MV-4-11 (cell line): ENCODE data around the gene MVB12B.

Experiments used
- DNase-seq: peaks from one replicate; lab custom pipeline; 2025; lab: John Stamatoyannopoulos, UW

Gene MVB12B

GRCh38 chr9:126386088-126386487, 59.5 kb downstream of the MVB12B start:
- DNase-seq, result peak; percentile 41

GRCh38 chr9:126386776-126387175, 60.1 kb downstream of the MVB12B start:
- no peak for DNase-seq

- DNase-seq, result no peak
Measured at GRCh38 chr9:126388964-126389708, 62.5 kb downstream of the MVB12B start.

GRCh38 chr9:126389992-126390391, 63.4 kb downstream of the MVB12B start:
- peak; percentile 97 for DNase-seq

- no peak for DNase-seq
Measured at GRCh38 chr9:126390923-126391322, 64.3 kb downstream of the MVB12B start.

- DNase-seq, result no peak
Measured at GRCh38 chr9:126391713-126392661, 65.4 kb downstream of the MVB12B start.

- DNase-seq, result no peak
Measured at GRCh38 chr9:126392662-126393371, 66.2 kb downstream of the MVB12B start.

GRCh38 chr9:126393876-126394275, 67.2 kb downstream of the MVB12B start:
- DNase-seq, result no peak

GRCh38 chr9:126394802-126395201, 68.2 kb downstream of the MVB12B start:
- DNase-seq, result no peak

GRCh38 chr9:126395439-126396212, 69.0 kb downstream of the MVB12B start:
- peak; percentile 32 for DNase-seq

GRCh38 chr9:126397056-126397455, 70.4 kb downstream of the MVB12B start:
- no peak for DNase-seq

GRCh38 chr9:126398403-126399058, 71.9 kb downstream of the MVB12B start:
- DNase-seq, result peak; percentile 26

- DNase-seq, result no peak
Measured at GRCh38 chr9:126399251-126399650, 72.6 kb downstream of the MVB12B start.

GRCh38 chr9:126399789-126400188, 73.2 kb downstream of the MVB12B start:
- DNase-seq, result no peak

GRCh38 chr9:126400571-126400970, 73.9 kb downstream of the MVB12B start:
- no peak for DNase-seq

GRCh38 chr9:126401107-126401506, 74.5 kb downstream of the MVB12B start:
- no peak for DNase-seq

- DNase-seq, result no peak
Measured at GRCh38 chr9:126401581-126401980, 75.0 kb downstream of the MVB12B start.

GRCh38 chr9:126403397-126403796, 76.8 kb downstream of the MVB12B start:
- peak; percentile 26 for DNase-seq

GRCh38 chr9:126404459-126404858, 77.8 kb downstream of the MVB12B start:
- DNase-seq, result no peak

GRCh38 chr9:126406075-126406667, 79.5 kb downstream of the MVB12B start:
- DNase-seq, result no peak
